MM.1S (cell line): ENCODE measurements around the gene ZNF384.

Experiments
- DNase-seq: peaks from one replicate; pipeline ENCODE4 v3.0.0-alpha.2; 2015
- H2AFZ ChIP-seq: fragments of 300-600 bp; sonication (generic); 2 replicates; pipeline ENCODE4 v1.6.0; 2016; ENCODE audit warnings: antibody characterized with exemption, low read length
- H3F3A ChIP-seq: fragments of 300-600 bp; sonication (generic); 2 replicates; pipeline ENCODE4 v1.6.1; 2016; ENCODE audit warnings: mild to moderate bottlenecking, antibody characterized with exemption, low read length, moderate library complexity, mixed read lengths; ENCODE audit not compliant: insufficient read depth
- H3K27ac ChIP-seq: fragments of 300-600 bp; sonication (generic); 2 replicates; pipeline ENCODE4 v1.5.1; 2016; ENCODE audit warnings: mild to moderate bottlenecking, low read length
- H3K27me3 ChIP-seq: fragments of 300-600 bp; sonication (generic); replicated peaks from 2 replicates; pipeline ENCODE4 v1.6.0; 2016; ENCODE audit warnings: low read length; ENCODE audit not compliant: insufficient read depth
- H3K36me3 ChIP-seq: fragments of 300-600 bp; sonication (generic); replicated peaks from 2 replicates; pipeline ENCODE4 v1.6.1; 2016; ENCODE audit warnings: mild to moderate bottlenecking, low read length, mixed read lengths; ENCODE audit not compliant: insufficient read depth
- H3K4me1 ChIP-seq: fragments of 300-600 bp; sonication (generic); 2 replicates; pipeline ENCODE4 v1.6.1; 2016; ENCODE audit warnings: low read length, mixed read lengths
- H3K4me2 ChIP-seq: fragments of 300-600 bp; sonication (generic); 2 replicates; pipeline ENCODE4 v1.6.0; 2016; ENCODE audit warnings: low read depth, low read length
- H3K4me3 ChIP-seq: fragments of 300-600 bp; sonication (generic); 2 replicates; pipeline ENCODE4 v1.5.1; 2016; ENCODE audit warnings: low read length, mixed read lengths
- H3K79me2 ChIP-seq: fragments of 300-600 bp; sonication (generic); 2 replicates; pipeline ENCODE4 v1.6.1; 2016; ENCODE audit warnings: mixed run types, low read length, mixed read lengths
- H3K9ac ChIP-seq: fragments of 300-600 bp; sonication (generic); 2 replicates; pipeline ENCODE4 v1.6.1; 2016; ENCODE audit warnings: low read length, mixed read lengths
- H3K9me2 ChIP-seq: fragments of 300-600 bp; sonication (generic); replicated peaks from 2 replicates; pipeline ENCODE4 v1.6.1; 2016; ENCODE audit warnings: mild to moderate bottlenecking, low read length, mixed read lengths; ENCODE audit not compliant: insufficient read depth
- H3K9me3 ChIP-seq: fragments of 300-600 bp; sonication (generic); replicated peaks from 2 replicates; pipeline ENCODE4 v1.6.1; 2016; ENCODE audit warnings: mild to moderate bottlenecking, low read length, mixed read lengths; ENCODE audit not compliant: insufficient read depth
- H4K20me1 ChIP-seq: fragments of 300-600 bp; sonication (generic); 2 replicates; pipeline ENCODE4 v1.6.1; 2016; ENCODE audit warnings: mild to moderate bottlenecking, low read length, moderate library complexity, mixed read lengths; ENCODE audit not compliant: insufficient read depth
- EZH2 ChIP-seq: fragments of 300-600 bp; sonication (generic); optimal IDR thresholded peaks from 2 replicates; pipeline ENCODE3; 2017; ENCODE audit warnings: low read depth, mild to moderate bottlenecking, antibody characterized with exemption, low read length, mixed read lengths
- EZH2phosphoT487 ChIP-seq: fragments of 300-600 bp; sonication (generic); IDR thresholded peaks from 2 replicates; pipeline ENCODE4 v1.6.1; 2018; ENCODE audit warnings: antibody characterized with exemption, low read length
- TF ChIP-seq, protein P1 (sequence below): fragments of 300-600 bp; sonication (generic); IDR thresholded peaks from 2 replicates; pipeline ENCODE4 v1.5.1; 2016; ENCODE audit warnings: antibody characterized with exemption, low read length, mixed read lengths

Gene ZNF384

DNA sequence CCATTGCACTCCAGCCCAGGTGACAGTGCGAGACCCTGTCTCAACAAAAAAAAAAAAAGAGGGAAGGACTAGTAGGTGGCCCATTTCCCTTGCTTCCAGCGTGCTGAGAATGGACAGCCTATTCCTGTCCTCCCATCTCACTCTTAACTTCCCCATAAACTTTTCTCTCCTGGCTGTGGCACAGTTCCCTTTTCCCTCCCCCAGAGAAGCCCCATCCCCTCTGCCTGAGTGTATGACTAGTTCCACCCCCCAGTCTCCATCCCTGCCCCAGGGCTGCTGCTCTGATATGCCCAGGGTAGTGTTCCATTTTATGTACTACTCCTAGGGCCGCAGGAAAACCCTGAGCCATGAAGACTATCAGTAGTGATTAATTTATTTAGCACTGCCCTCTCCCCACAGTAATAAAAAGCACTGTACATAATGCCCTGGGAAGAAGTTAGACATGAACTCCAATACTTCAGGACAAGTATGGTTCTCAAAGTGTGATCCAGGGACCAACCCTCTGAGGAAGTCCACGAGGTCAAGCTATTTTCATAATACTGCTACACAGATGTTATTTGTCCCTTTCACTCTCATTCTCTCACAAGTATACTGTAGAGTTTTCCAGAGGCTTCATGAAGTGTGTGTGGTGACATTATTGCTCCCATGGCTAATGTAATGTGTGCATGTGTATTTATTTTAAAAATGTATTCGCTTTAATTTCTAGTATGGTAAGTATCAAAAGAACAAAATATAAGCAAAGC lies 70.5 kb downstream of the ZNF384 start:
- Histone ChIP-seq H3F3A (peaks cover 6% of the 10 kb centered on the region; the same call in 1 of the 2 replicates), H3K79me2 (no peaks in the 10 kb centered on the region), H3K27ac (no peak overlapping the region), H3K36me3 (no peaks in the 10 kb centered on the region), H3K4me3 (no peak overlapping the region), H3K4me1 (no peaks in the 10 kb centered on the region), H3K27me3 (no peaks in the 10 kb centered on the region), H4K20me1 (no peaks in the 10 kb centered on the region), H3K4me2 (no peak overlapping the region), H3K9me3 (no peaks in the 10 kb centered on the region), H3K9ac (no peak overlapping the region), H3K9me2 (no peaks in the 10 kb centered on the region), H2AFZ (no peak overlapping the region)
- TF ChIP-seq EZH2phosphoT487 (no peak), EZH2 (no peak)
- TF ChIP-seq, protein P1, sequence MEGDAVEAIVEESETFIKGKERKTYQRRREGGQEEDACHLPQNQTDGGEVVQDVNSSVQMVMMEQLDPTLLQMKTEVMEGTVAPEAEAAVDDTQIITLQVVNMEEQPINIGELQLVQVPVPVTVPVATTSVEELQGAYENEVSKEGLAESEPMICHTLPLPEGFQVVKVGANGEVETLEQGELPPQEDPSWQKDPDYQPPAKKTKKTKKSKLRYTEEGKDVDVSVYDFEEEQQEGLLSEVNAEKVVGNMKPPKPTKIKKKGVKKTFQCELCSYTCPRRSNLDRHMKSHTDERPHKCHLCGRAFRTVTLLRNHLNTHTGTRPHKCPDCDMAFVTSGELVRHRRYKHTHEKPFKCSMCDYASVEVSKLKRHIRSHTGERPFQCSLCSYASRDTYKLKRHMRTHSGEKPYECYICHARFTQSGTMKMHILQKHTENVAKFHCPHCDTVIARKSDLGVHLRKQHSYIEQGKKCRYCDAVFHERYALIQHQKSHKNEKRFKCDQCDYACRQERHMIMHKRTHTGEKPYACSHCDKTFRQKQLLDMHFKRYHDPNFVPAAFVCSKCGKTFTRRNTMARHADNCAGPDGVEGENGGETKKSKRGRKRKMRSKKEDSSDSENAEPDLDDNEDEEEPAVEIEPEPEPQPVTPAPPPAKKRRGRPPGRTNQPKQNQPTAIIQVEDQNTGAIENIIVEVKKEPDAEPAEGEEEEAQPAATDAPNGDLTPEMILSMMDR, result no peak
- DNase-seq, result no peak
